ENCODE data around the gene GBP2.
"Not testable (repeated sequence)": the region's sequence is repeated elsewhere in the genome, so short reads cannot be mapped to it uniquely, and the experiment has no call there.

The GBP2 gene

DNA sequence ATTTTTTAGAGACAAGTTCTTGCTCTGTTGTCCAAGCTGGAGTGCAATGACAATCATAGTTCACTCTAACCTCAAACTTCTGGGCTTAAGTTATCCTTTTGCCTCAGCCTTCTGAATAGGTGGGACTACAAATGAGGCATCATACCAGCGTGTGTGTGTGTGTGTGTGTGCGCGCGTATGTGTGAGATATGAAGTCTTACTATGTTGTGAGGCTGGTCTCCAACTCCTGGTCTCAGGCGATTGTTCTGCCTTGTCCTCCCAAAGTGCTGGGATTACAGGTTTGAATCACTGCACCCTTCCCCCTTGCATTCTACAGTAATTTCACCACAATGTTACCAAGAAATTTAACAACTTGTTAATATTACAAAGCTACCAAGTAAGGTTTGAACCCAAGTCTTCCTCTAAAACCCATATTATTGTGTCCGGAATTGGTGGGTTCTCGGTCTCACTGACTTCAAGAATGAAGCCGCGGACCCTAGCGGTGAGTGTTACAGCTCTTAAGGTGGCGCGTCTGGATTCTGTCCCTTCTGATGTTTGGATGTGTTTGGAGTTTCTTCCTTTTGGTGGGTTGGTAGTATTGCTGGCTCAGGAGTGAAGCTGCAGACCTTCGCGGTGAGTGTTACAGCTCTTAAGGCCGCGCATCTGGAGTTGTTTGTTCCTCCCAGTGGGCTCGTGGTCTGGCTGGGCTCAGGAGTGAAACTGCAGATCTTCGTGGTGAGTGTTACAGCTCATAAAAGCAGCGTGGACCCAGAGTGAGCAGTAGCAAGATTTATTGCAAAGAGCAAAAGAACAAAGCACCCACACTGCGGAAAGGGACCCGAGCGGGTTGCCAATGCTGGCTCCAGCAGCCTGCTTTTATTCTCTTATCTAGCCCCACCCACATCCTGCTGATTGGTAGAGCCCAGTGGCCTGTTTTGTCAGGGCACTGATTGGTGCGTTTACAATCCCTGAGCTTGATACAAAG, 970 bp upstream of the GBP2 start:
- peak; percentile 33 for DNase-seq (ENCODE audit: low read depth)

DNA sequence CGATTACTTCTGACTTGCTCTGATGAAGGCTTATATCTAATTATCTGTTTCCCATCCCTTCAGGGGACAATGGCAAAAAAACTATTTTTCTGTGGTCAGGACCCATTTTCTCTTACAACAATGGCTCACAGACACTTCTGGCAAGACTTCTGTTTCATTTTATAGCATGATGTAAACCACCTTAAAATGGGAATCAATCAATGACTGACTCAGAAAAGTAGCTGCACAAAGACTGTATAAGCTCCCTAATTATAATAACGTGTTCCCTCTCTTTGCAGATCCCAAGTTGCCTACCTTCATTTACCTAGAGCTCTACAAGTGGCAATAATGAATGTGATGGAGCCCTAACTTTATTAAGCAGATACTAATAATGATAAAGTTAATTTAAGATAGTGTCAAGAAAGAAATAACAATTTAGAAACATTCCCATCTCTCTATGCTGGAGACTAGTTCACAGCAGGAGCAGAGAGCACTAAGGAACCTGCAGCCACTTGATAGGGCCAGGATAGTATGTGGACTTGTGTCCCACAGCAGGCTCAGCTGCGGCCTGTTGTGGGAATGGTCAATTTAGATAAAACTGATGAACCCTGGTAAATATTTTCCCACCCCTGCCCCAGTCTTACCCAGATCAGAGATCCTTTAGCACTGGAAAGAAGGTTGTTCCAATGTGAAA, 538 bp downstream of the GBP2 start:
- no peak for DNase-seq (ENCODE audit: low read depth)

- no peak for DNase-seq (ENCODE audit: low read depth)
These were observed 4.3 kb downstream of the GBP2 start for GRCh38 chr1:89121641-89122040.

GRCh38 chr1:89114662-89115061, 11.3 kb downstream of the GBP2 start:
- DNase-seq (ENCODE audit: low read depth), result no peak

GRCh38 chr1:89112871-89113613, 12.9 kb downstream of the GBP2 start:
- DNase-seq (ENCODE audit: low read depth), result no peak

DNA sequence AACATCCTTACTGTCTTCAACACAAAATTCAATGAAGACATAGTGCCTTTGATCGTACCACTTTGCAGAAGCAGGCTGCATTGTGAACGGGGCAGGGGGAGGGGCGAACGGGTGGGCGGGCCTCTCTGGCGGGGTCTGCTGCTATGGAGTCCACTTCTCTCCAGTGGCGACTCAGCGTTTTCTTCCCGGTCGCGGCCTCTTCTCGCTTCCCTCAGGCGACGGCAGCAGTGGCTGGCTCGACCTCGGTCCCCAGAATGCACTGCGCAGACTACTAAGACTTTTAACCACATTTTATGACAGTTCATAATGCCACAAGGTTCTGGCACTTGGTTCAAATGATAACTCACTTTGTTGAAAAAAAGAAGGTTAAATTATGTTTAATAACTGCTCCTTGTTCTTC, 21.2 kb downstream of the GBP2 start:
- DNase-seq (ENCODE audit: low read depth), result no peak

DNA sequence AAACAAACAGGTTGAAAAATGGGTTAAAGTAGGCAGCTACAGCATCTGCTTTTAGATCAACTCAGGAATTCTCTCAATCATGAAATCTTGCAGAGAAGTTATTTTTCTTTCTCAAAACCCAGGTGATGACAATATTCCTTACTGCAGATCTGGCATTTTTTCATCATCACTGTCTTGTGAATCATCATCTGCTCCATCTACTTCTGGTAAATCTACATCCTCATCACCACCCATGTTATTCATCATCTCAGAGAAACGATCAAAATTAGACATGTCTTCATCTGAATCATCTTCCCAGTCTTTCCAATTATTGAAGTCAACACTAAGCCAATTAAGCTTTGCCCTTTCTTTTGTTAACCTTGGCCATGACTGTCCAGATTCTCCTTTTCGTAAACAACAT, 21.8 kb downstream of the GBP2 start:
- DNase-seq (ENCODE audit: low read depth), result no peak

- no peak for DNase-seq (ENCODE audit: low read depth)
These were observed 23.9 kb downstream of the GBP2 start for GRCh38 chr1:89102021-89102420.

DNA sequence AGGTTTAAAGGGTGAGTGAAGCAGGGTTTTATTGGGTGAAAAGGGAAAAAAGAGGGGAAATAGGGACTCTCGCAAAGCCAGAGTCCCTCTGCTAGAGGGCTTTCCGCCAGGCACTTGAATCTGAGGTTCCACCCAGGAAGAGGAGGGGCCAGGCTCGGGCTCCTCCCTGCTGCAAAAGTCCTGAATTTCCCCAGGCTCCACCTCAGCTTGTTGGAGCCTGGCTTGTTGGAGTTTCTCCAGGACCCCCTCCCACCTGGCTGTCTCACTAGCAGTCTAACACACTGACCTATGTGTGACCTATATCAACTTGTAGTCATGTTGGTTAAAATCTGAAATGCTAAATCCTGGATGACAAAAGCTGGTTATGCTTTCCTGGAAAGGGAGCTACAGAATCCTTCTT, 25.5 kb downstream of the GBP2 start:
- no peak for DNase-seq (ENCODE audit: low read depth)

GRCh38 chr1:89098857-89099256, 27.1 kb downstream of the GBP2 start:
- no peak for DNase-seq (ENCODE audit: low read depth)

- DNase-seq (ENCODE audit: low read depth), result no peak
These were observed 30.2 kb downstream of the GBP2 start for GRCh38 chr1:89095737-89096136.

DNA sequence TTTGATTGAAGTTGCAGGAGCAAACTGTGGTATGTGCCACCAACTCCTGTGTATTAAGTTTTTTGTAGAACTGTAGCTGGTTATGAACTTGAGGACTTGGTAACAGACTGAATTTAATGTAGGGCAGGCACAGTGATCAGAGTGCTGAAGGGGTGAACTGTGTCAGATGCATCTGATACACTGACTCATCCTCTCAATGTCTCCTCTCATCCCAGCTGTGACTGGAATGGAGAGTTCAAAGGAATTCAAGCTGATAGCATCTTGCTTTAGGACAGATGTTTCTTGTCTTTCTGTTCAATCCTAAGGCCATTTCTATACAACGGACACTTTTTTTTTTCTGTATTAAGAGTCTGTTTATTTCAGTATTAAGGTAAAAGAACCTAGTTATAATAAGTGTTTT, 36.0 kb downstream of the GBP2 start:
- no peak for DNase-seq (ENCODE audit: low read depth)

DNA sequence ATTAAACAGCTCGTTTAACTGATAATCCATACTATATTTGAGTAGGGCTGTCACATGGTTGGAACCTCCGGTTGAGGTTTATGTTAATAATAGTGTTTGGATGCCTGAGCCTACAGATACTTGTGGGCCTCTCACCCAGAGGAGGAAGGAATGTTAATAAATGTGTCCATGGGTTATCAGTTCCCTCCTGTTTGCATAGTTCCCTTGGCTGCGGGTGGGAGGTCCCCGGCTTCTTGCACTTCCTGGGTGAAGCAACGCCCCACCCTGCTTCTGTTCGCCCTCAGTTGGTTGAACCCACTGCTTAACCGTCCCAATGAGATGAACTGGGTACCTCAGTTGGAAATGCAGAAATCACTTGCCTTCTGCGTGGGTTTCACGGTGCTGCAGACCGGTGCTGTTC, 37.3 kb downstream of the GBP2 start:
- DNase-seq (ENCODE audit: low read depth), result no peak

DNA sequence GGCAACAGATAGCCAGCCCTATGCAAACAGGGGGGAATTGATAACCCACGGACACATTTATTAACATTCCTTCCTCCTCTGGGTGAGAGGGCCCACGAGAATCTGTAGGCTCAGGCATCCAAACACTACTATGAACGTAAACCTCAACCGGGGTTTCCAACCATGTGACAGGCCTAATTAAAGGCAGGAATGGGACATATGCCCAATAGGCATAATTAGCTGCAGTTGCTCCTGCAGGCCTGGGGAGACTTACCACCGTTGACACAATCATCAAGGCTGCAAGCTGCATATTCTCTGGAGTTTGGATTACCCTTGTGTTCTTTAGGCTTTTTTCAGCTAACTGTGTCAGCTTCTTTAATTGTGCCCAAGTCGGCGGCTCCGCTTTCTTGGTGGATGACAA, 38.7 kb downstream of the GBP2 start:
- no peak for DNase-seq (ENCODE audit: low read depth)

DNA sequence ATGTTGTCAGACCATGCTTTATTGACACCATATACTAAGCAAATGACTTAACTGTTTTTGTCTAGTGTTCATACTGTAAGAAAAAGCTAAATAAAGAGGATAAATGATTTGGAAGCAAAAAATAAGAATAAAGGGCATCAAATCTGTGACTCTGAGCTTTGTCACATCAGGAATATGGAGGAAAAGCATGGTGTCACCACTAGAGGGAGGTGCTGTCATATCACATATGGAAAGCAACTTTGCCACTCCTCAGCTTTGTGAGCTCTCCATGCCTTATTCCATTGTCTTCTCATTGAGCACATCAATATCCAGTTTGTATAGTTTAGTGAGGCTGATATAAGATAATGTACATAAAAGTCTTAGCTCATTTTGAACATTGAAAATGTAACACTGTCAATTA, 40.1 kb downstream of the GBP2 start:
- DNase-seq (ENCODE audit: low read depth), result no peak

GRCh38 chr1:89081005-89081404, 44.9 kb downstream of the GBP2 start:
- DNase-seq (ENCODE audit: low read depth), result no peak

- not testable (repeated sequence) for DNase-seq (ENCODE audit: low read depth)
These were observed 45.8 kb downstream of the GBP2 start for GRCh38 chr1:89080068-89080467.

DNA sequence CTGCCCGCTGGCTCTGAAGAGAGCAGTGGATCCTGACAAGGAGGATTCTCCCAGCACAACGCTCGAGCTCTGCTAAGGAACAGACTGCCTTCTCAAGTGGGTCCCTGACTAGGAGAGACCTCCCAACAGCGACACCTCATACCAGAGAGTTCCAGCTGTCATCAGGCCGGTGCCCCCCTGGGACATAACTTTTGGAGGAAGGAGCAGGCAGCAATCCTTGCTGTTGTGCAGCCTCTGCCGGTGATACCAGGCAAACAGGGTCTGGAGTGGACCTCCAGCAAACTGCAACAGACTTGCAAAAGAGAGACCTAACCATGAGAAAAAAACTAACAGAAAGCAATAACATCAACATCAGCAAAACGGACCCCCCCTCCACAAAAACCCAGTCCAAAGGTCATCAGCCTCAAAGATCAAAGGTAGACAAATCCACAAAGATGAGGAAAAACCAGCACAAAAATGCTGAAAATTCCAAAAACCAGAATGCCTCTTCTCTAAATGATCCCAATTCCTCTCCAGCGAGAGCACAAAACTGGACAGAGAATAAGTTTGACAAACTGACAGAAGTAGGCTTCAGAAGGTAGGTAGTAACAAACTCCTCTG, 53.3 kb downstream of the GBP2 start:
- not testable (repeated sequence) for DNase-seq (ENCODE audit: low read depth)

DNA sequence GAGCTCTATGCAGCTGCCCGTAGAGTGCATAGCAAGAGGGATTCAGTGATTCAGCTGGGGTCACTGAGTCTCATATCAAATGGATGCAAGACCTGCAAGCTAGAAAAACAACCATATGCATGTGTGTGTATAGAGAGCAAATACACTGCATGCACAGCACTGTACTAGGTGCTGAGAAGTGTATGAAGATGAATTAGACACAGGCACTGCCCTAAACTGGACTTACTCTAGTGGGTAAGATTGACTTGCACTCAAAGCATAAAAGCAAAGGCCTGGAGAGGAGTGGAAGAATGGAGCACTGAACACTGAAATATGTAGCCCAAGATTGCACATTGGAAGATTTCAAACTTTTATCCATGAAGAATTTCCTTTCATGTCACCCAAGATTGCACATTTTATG, 55.4 kb downstream of the GBP2 start:
- no peak for DNase-seq (ENCODE audit: low read depth)

DNA sequence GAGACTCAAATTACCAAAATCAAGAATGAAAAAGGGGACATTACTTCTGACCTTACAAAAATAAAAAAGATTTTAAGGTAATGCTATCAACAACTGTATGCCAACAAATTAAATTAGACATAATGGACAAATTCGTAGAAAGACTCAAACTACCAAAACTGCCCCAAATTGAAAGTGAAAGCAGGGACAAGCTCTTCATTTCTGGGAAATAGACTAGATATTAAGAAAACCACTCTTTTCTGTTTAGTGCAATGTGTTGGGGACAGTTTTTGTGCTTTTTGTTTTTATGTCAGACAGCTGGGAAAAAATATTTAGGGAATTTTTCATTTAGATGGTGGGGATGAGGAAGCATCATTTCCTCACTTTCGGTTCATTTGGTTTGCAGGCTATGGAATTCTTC, 56.0 kb downstream of the GBP2 start:
- no peak for DNase-seq (ENCODE audit: low read depth)

- no peak for DNase-seq (ENCODE audit: low read depth)
These were observed 57.6 kb downstream of the GBP2 start for GRCh38 chr1:89068291-89068690.
